ENCODE data around the gene PSD2. TPM values are rescaled to one million over a fixed set of nuclear protein-coding genes. Genes with fewer than 3 reads are reported as not detected.

Gene PSD2
- total RNA-seq, 2 experiments from 2014 or later, result 0.08 TPM; not detected in 1

DNA sequence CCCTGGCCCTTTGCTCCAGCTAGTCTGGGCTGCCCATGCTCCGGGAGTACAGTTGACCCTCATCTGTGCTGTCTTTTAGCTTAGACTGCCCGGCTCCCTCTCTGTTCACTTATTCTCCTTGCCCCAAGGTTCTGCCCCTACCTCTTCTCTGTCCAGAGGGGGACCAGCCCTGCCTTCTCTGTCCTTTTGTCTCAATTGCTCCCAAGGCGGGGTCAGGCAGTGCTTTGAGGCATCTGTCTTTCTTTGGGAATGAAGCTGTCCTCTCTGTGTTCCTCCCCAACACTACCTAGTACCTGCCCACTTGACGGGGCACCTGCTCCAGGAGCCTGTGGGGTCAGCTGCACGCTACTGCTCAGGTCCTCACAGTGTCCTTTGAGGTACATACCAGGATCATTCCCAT, 59.3 kb downstream of the PSD2 start:
- ChIA-PET CTCF (no interaction called here), POLR2A (no interaction called here)
- Mint-ChIP-seq H3K4me1 (ENCODE audit: low read depth) (peaks cover 2% of the 10 kb centered on the region), H3K9me3 (no peaks in the 10 kb centered on the region), H3K27ac (no peak overlapping the region), H3K27me3 (no peaks in the 10 kb centered on the region), H3K36me3 (ENCODE audit: low read depth) (no peaks in the 10 kb centered on the region), H3K4me3 (no peak overlapping the region)
- H3K36me3 ChIP-seq (ENCODE audit: insufficient read depth, low read length), result no peaks in the 10 kb centered on the region
- DNase-seq, result no peak
- no peaks in the 10 kb centered on the region for H3K9me3 ChIP-seq (ENCODE audit: control insufficient read depth in 1 of 2, insufficient read depth in 1 of 2, low read length in 2 of 2)
- no peak for ATAC-seq (ENCODE audit: poor library complexity)
- intact Hi-C loops (cut with DNase I, micrococcal nuclease), result no loop called here
- no peaks in the 10 kb centered on the region for H3K27me3 ChIP-seq (ENCODE audit: control insufficient read depth in 1 of 2, insufficient read depth in 2 of 2, low read length in 2 of 2)
- H3K4me3 ChIP-seq (ENCODE audit: low read length), result no peak overlapping the region
- no peaks in the 10 kb centered on the region for H3K4me1 ChIP-seq (ENCODE audit: insufficient read depth, low read length)
- TF ChIP-seq, protein P1, sequence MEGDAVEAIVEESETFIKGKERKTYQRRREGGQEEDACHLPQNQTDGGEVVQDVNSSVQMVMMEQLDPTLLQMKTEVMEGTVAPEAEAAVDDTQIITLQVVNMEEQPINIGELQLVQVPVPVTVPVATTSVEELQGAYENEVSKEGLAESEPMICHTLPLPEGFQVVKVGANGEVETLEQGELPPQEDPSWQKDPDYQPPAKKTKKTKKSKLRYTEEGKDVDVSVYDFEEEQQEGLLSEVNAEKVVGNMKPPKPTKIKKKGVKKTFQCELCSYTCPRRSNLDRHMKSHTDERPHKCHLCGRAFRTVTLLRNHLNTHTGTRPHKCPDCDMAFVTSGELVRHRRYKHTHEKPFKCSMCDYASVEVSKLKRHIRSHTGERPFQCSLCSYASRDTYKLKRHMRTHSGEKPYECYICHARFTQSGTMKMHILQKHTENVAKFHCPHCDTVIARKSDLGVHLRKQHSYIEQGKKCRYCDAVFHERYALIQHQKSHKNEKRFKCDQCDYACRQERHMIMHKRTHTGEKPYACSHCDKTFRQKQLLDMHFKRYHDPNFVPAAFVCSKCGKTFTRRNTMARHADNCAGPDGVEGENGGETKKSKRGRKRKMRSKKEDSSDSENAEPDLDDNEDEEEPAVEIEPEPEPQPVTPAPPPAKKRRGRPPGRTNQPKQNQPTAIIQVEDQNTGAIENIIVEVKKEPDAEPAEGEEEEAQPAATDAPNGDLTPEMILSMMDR (IDR thresholded peaks at IDR 0.05), result no peak
- H3K27ac ChIP-seq (ENCODE audit: low read depth in 1 of 2, low read length in 2 of 2), result no peak overlapping the region

DNA sequence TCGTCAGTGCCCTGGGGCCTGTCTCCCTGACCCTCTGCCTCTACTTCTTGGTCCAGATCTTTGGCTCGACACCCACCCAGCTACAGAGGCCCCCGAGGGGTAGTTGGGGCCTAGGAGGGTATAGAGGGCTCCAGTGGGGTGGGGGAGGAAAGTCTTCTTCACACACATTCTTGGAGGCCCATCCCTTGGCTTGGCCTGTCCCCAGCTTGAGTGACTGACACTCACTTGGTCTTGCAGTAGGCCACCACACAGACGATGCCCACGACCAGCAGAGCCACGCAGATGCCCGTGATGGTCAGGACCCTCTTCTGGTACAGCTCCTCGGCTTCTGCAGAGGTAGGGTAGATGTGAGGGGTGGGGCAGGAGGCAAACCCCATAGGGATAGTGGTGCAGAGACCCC, 59.8 kb downstream of the PSD2 start:
- TF ChIP-seq, protein P1 (IDR thresholded peaks at IDR 0.05), result no peak
- ChIA-PET POLR2A (no interaction called here), CTCF (no interaction called here)
- Histone ChIP-seq H3K9me3 (ENCODE audit: control insufficient read depth in 1 of 2, insufficient read depth in 1 of 2, low read length in 2 of 2) (no peaks in the 10 kb centered on the region), H3K36me3 (ENCODE audit: insufficient read depth, low read length) (no peaks in the 10 kb centered on the region), H3K4me3 (ENCODE audit: low read length) (no peak overlapping the region), H3K27ac (ENCODE audit: low read depth in 1 of 2, low read length in 2 of 2) (no peak overlapping the region), H3K4me1 (ENCODE audit: insufficient read depth, low read length) (no peaks in the 10 kb centered on the region), H3K27me3 (ENCODE audit: control insufficient read depth in 1 of 2, insufficient read depth in 2 of 2, low read length in 2 of 2) (no peaks in the 10 kb centered on the region)
- intact Hi-C loops (cut with DNase I, micrococcal nuclease), result no loop called here
- no peaks in the 10 kb centered on the region for H3K4me1 Mint-ChIP-seq (ENCODE audit: low read depth)
- H3K27me3 Mint-ChIP-seq, result no peaks in the 10 kb centered on the region
- ATAC-seq (ENCODE audit: poor library complexity) (no peak), DNase-seq (no peak)
- no peak overlapping the region for H3K4me3 Mint-ChIP-seq
- H3K27ac Mint-ChIP-seq, result no peak overlapping the region
- no peaks in the 10 kb centered on the region for H3K9me3 Mint-ChIP-seq
- no peaks in the 10 kb centered on the region for H3K36me3 Mint-ChIP-seq (ENCODE audit: low read depth)

DNA sequence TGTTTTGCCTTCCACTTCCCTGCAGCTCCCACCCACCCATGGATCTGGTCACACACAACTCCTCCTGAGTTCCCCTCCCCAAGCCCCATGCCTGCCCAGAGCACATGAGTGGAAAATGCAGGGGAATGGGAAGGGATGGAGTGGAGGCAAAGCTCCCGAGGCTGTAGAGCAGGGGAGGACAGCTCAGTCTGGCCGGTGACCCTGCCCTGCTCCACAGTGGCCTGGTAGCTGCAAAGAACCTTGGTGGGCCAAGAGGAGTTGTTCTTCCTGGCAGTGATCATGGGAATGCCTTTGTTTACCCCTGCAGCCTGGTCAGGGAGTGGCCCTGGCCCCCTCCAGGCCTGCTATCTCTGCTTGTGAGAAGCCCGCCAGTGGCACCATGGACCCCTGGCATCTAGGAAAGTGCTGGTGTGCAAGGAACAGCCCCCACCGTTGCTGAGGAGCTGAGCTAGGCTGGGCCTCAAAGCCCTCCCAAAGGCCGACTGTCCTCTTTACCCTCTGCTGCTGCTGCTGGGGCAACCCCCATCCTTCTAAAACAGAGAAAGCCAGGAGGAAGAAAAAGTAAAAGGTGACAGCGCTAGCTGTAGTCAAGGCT, 60.4 kb downstream of the PSD2 start:
- Mint-ChIP-seq H3K9me3 (no peaks in the 10 kb centered on the region), H3K27me3 (no peaks in the 10 kb centered on the region), H3K4me3 (no peak overlapping the region), H3K4me1 (ENCODE audit: low read depth) (no peaks in the 10 kb centered on the region), H3K36me3 (ENCODE audit: low read depth) (no peaks in the 10 kb centered on the region), H3K27ac (no peak overlapping the region)
- H3K9me3 ChIP-seq (ENCODE audit: control insufficient read depth in 1 of 2, insufficient read depth in 1 of 2, low read length in 2 of 2), result no peaks in the 10 kb centered on the region
- ATAC-seq (ENCODE audit: poor library complexity) (no peak), DNase-seq (no peak)
- intact Hi-C loops (cut with DNase I, micrococcal nuclease), result no loop called here
- no peaks in the 10 kb centered on the region for H3K27me3 ChIP-seq (ENCODE audit: control insufficient read depth in 1 of 2, insufficient read depth in 2 of 2, low read length in 2 of 2)
- H3K4me1 ChIP-seq (ENCODE audit: insufficient read depth, low read length), result no peaks in the 10 kb centered on the region
- CTCF ChIA-PET, result no interaction called here
- no peaks in the 10 kb centered on the region for H3K36me3 ChIP-seq (ENCODE audit: insufficient read depth, low read length)
- no peak overlapping the region for H3K27ac ChIP-seq (ENCODE audit: low read depth in 1 of 2, low read length in 2 of 2)
- TF ChIP-seq, protein P1 (IDR thresholded peaks at IDR 0.05), result no peak
- POLR2A ChIA-PET, result no interaction called here
- H3K4me3 ChIP-seq (ENCODE audit: low read length), result no peak overlapping the region
